OCI-LY7 (cell line): ENCODE results near the gene MIER3. TPM values are rescaled to one million over a fixed set of nuclear protein-coding genes. Genes with fewer than 3 reads are reported as not detected.
A peak's percentile ranks its signal among the peaks of the same experiment; 100 is the strongest.

ENCODE experiments used
- BruUV-seq: library from RNA; stranded (reverse); fragments of 400-500 nt; replicated peaks from 2 replicates; lab custom pipeline; 2021; lab: Mats Ljungman, UMichigan
- CTCF ChIA-PET: fragments of 300-600 bp; sonication (Branson Sonifier 250); formaldehyde crosslinking; loops from one replicate; lab custom pipeline; 2022; ENCODE audit warnings: antibody characterized with exemption; ENCODE audit not compliant: unreplicated experiment; lab: Charles Lee
- POLR2A ChIA-PET: fragments of 300-600 bp; sonication (Branson Sonifier 250); formaldehyde crosslinking; loops from one replicate; lab custom pipeline; 2022; ENCODE audit warnings: antibody characterized with exemption; lab: Charles Lee
- DNase-seq: peaks from one replicate; pipeline ENCODE4 v3.0.0-alpha.2; 2015; ENCODE audit warnings: low spot score
- H2AFZ ChIP-seq: fragments of 200-600 bp; sonication (generic), shearing (Covaris generic); 2 replicates; pipeline ENCODE4 v1.6.1; 2014; ENCODE audit warnings: mild to moderate bottlenecking, antibody characterized with exemption, low read length, moderate library complexity
- H3K27ac ChIP-seq: fragments of 200-600 bp; sonication (generic); 2 replicates; pipeline ENCODE4 v1.5.1; 2014; ENCODE audit warnings: mixed run types, low read depth, mild to moderate bottlenecking, moderate library complexity, low read length, inconsistent platforms; ENCODE audit not compliant: poor library complexity, severe bottlenecking
- H3K36me3 ChIP-seq: fragments of 200-600 bp; sonication (generic); 2 replicates; pipeline ENCODE4 v1.6.1; 2014; ENCODE audit warnings: mild to moderate bottlenecking, antibody characterized with exemption, low read length, moderate library complexity, mixed read lengths; ENCODE audit not compliant: insufficient read depth
- H3K4me1 ChIP-seq: fragments of 200-600 bp; sonication (generic); 2 replicates; pipeline ENCODE4 v1.5.1; 2014; ENCODE audit warnings: mild to moderate bottlenecking, low read length; ENCODE audit not compliant: insufficient read depth, poor library complexity, severe bottlenecking
- H3K4me2 ChIP-seq: fragments of 200-600 bp; sonication (generic); 2 replicates; pipeline ENCODE4 v1.6.1; 2014; ENCODE audit warnings: mild to moderate bottlenecking, low read length
- H3K4me3 ChIP-seq: fragments of 200-600 bp; sonication (generic); 2 replicates; pipeline ENCODE4 v1.5.1; 2014; ENCODE audit warnings: mild to moderate bottlenecking, low read depth, low read length; ENCODE audit not compliant: poor library complexity, severe bottlenecking
- H3K79me2 ChIP-seq: fragments of 200-600 bp; sonication (generic); 2 replicates; pipeline ENCODE4 v1.6.1; 2016; ENCODE audit warnings: low read depth, mild to moderate bottlenecking, low read length, moderate library complexity, mixed read lengths; ENCODE audit not compliant: insufficient read depth
- H3K9me2 ChIP-seq: fragments of 200-600 bp; sonication (generic); 2 replicates; pipeline ENCODE4 v1.6.1; 2016; ENCODE audit warnings: mild to moderate bottlenecking, low read length, mixed read lengths; ENCODE audit not compliant: insufficient read depth
- H3K9me3 ChIP-seq: fragments of 200-600 bp; sonication (generic); 2 replicates; pipeline ENCODE4 v1.6.1; 2014; ENCODE audit warnings: mild to moderate bottlenecking, mixed run types, low read length, mixed read lengths
- H4K20me1 ChIP-seq: fragments of 200-600 bp; sonication (generic); 2 replicates; pipeline ENCODE4 v1.6.1; 2014; ENCODE audit warnings: mild to moderate bottlenecking, antibody characterized with exemption, low read length, moderate library complexity, mixed read lengths; ENCODE audit not compliant: insufficient read depth
- CTCF ChIP-seq: fragments of 200-600 bp; sonication (generic); conservative IDR thresholded peaks from 2 replicates; pipeline ENCODE4 v1.5.1; 2014; ENCODE audit warnings: mild to moderate bottlenecking, antibody characterized with exemption, low read length, moderate library complexity, mixed read lengths
- EZH2phosphoT487 ChIP-seq: fragments of 200-600 bp; sonication (generic); IDR thresholded peaks from 2 replicates; pipeline ENCODE4 v1.6.1; 2018; ENCODE audit warnings: low read depth, borderline replicate concordance, mild to moderate bottlenecking, mixed run types, antibody characterized with exemption, low read length, moderate library complexity, mixed read lengths
- intact Hi-C: fragments of 100-400 bp; cut with micrococcal nuclease; formaldehyde crosslinking; loops from one replicate; pipeline ENCODE4 v1.10.0; 2022; ENCODE audit not compliant: unreplicated experiment
- total RNA-seq, 2 experiments: library from RNA; depleted of rRNA in 1 of 2; stranded (reverse); fragments of >200 nt in 1 of 2; shearing (Covaris generic) in 1 of 2; gene quantifications; 2 replicates each; pipeline ENCODE4 v1.2.3, GENCODE V29; 2014 to 2022

MIER3 gene
- total RNA-seq, 2 experiments from 2014 or later, result 12.6 to 29.2 TPM

GRCh38 chr5:56909294-56910209, 42.4 kb downstream of the MIER3 start, which contains the start of gene SETD9:
Gene SETD9 (plus strand): TSS chr5:56909596. CDS start chr5:56909646, 50 bp downstream.
- DNase-seq, result peak; percentile 98
- H3K4me3 ChIP-seq, result peak within 1 kb of the TSS; percentile 76

GRCh38 chr5:56908942-56909293, 43.0 kb downstream of the MIER3 start:
- no peak for DNase-seq
- TF ChIP-seq EZH2phosphoT487, result no peak
- TF ChIP-seq CTCF, result no peak
- Histone ChIP-seq H2AFZ (peak overlapping the region; percentile 92), H3K27ac (peak overlapping the region; percentile 77), H3K4me3 (peak overlapping the region; percentile 74), H3K9me2 (no peaks in the 10 kb centered on the region), H3K4me1 (peaks cover 21% of the 10 kb centered on the region), H3K9me3 (no peaks in the 10 kb centered on the region), H3K79me2 (no peaks in the 10 kb centered on the region), H3K36me3 (peaks cover 3% of the 10 kb centered on the region; the same call in 1 of the 2 replicates), H3K4me2 (peak overlapping the region; percentile 82), H4K20me1 (no peaks in the 10 kb centered on the region)
- intact Hi-C loops, result loop anchor here (1.0 to 2.0 kb wide), 4 partner anchors 43 to 264 kb away; partner anchors contain the start of gene MIER3
- BruUV-seq, result TSS peak; percentile 86
- POLR2A ChIA-PET, result interaction anchor here (0.7 to 3.6 kb wide), 6 partner anchors 9 to 314 kb away, joined by 3 to 20 read pairs (median 4); no protein-coding TSS in a partner anchor
- CTCF ChIA-PET, result no interaction called here

More at GRCh38 chr5:56909294-56910209, 42.4 kb downstream of the MIER3 start, which contains the start of gene SETD9:
- intact Hi-C loops, result loop anchor here (1.0 to 2.0 kb wide), 4 partner anchors 43 to 264 kb away; partner anchors contain the start of gene MIER3
- H4K20me1 ChIP-seq, result no peaks in the 10 kb centered on the region
- peak within 1 kb of the TSS; percentile 77 for H3K27ac ChIP-seq
- H3K9me3 ChIP-seq, result no peaks in the 10 kb centered on the region
- H3K9me2 ChIP-seq, result no peaks in the 10 kb centered on the region
- peak within 1 kb of the TSS; percentile 96 for H2AFZ ChIP-seq
- CTCF ChIA-PET, result no interaction called here
- no TSS peak for BruUV-seq
- H3K36me3 ChIP-seq, result peaks cover 3% of the 10 kb centered on the region; the same call in 1 of the 2 replicates
- POLR2A ChIA-PET, result interaction anchor here (0.5 to 3.6 kb wide), 19 partner anchors 10 to 473 kb away, joined by 3 to 20 read pairs (median 3); no protein-coding TSS in a partner anchor
- H3K4me2 ChIP-seq, result peak within 1 kb of the TSS; percentile 86
- TF ChIP-seq CTCF, result no peak
- peaks cover 21% of the 10 kb centered on the region for H3K4me1 ChIP-seq
- H3K79me2 ChIP-seq, result no peaks in the 10 kb centered on the region
